ENCODE results near the gene ZNF101.

Gene ZNF101

GRCh38 chr19:19655051-19655594 lies 13.5 kb upstream of the ZNF101 start:
- Histone ChIP-seq H3K27me3 (replicated peaks) (no peaks in the 10 kb centered on the region), H3K4me3 (ENCODE audit: low read depth, low read length) (no peak overlapping the region), H3K27ac (no peak overlapping the region), H3K36me3 (replicated peaks) (peaks cover 89% of the 10 kb centered on the region)
- in situ Hi-C loops (cut with HindIII; ENCODE audit: low pct_ligation_motif_present, low sequenced_read_pairs): no loop called here
- DNase-seq: no peak
- no peak for TF ChIP-seq CTCF (IDR thresholded peaks at IDR 0.05; ENCODE audit: low read depth, low read length, missing control alignments)

GRCh38 chr19:19655641-19656343 lies 12.8 kb upstream of the ZNF101 start:
- no peak for DNase-seq
- Histone ChIP-seq H3K27me3 (replicated peaks) (no peaks in the 10 kb centered on the region), H3K27ac (no peak overlapping the region), H3K4me3 (ENCODE audit: low read depth, low read length) (no peak overlapping the region), H3K36me3 (replicated peaks) (peaks cover 85% of the 10 kb centered on the region)
- in situ Hi-C loops (cut with HindIII; ENCODE audit: low pct_ligation_motif_present, low sequenced_read_pairs): no loop called here
- TF ChIP-seq CTCF (IDR thresholded peaks at IDR 0.05; ENCODE audit: low read depth, low read length, missing control alignments): no peak

GRCh38 chr19:19656451-19657396 lies 11.9 kb upstream of the ZNF101 start:
- no peaks in the 10 kb centered on the region for H3K27me3 ChIP-seq (replicated peaks)
- no peak for DNase-seq
- no peak overlapping the region for H3K27ac ChIP-seq
- in situ Hi-C loops (cut with HindIII; ENCODE audit: low pct_ligation_motif_present, low sequenced_read_pairs): no loop called here
- H3K4me3 ChIP-seq (ENCODE audit: low read depth, low read length): no peak overlapping the region
- TF ChIP-seq CTCF (IDR thresholded peaks at IDR 0.05; ENCODE audit: low read depth, low read length, missing control alignments): no peak
- peaks cover 78% of the 10 kb centered on the region for H3K36me3 ChIP-seq (replicated peaks)

GRCh38 chr19:19657397-19657783 lies 11.2 kb upstream of the ZNF101 start:
- Histone ChIP-seq H3K36me3 (replicated peaks) (peaks cover 72% of the 10 kb centered on the region), H3K4me3 (ENCODE audit: low read depth, low read length) (no peak overlapping the region), H3K27ac (no peak overlapping the region), H3K27me3 (replicated peaks) (no peaks in the 10 kb centered on the region)
- in situ Hi-C loops (cut with HindIII; ENCODE audit: low pct_ligation_motif_present, low sequenced_read_pairs): no loop called here
- TF ChIP-seq CTCF (IDR thresholded peaks at IDR 0.05; ENCODE audit: low read depth, low read length, missing control alignments): no peak
- no peak for DNase-seq

GRCh38 chr19:19659646-19660245 lies 8.9 kb upstream of the ZNF101 start:
- Histone ChIP-seq H3K27ac (no peak overlapping the region), H3K27me3 (replicated peaks) (no peaks in the 10 kb centered on the region), H3K4me3 (ENCODE audit: low read depth, low read length) (no peak overlapping the region), H3K36me3 (replicated peaks) (peaks cover 49% of the 10 kb centered on the region)
- no peak for TF ChIP-seq CTCF (IDR thresholded peaks at IDR 0.05; ENCODE audit: low read depth, low read length, missing control alignments)
- in situ Hi-C loops (cut with HindIII; ENCODE audit: low pct_ligation_motif_present, low sequenced_read_pairs): no loop called here
- no peak for DNase-seq
